H1 (cell line): ENCODE results near the gene RAD51D. TPM values are rescaled to one million over a fixed set of nuclear protein-coding genes. Genes with fewer than 3 reads are reported as not detected.

Experiments used
- CTCF ChIA-PET: fragments of 300-600 bp; sonication (Branson Sonifier 250); formaldehyde crosslinking; loops from one replicate; lab custom pipeline; 2021; ENCODE audit not compliant: partially characterized antibody; lab: Charles Lee
- POLR2A ChIA-PET: fragments of 300-600 bp; sonication (Branson Sonifier 250); formaldehyde crosslinking; loops from one replicate; lab custom pipeline; 2021; ENCODE audit warnings: inconsistent platforms; ENCODE audit not compliant: partially characterized antibody; lab: Charles Lee
- DNase-seq, 2 experiments: peaks; one replicate each; pipeline versions ENCODE4 v3.0.0 to v3.0.0-alpha.2; 2010 to 2022; ENCODE audit warnings: low spot score in 2 of 2, low read depth in 1 of 2, mixed read lengths in 1 of 2
- FAIRE-seq: peaks from 2 replicates; lab custom pipeline; 2011; peaks lifted over from hg19 to GRCh38; lab: Jason Lieb, UNC
- H2AFZ ChIP-seq: 2 replicates; pipeline ENCODE4 v1.8.1; 2012; ENCODE audit warnings: low read length, inconsistent platforms
- H2AK5ac ChIP-seq: 2 replicates; pipeline ENCODE4 v1.6.1; 2013; ENCODE audit warnings: low read depth, low read length
- H2BK120ac ChIP-seq: replicated peaks from 2 replicates; pipeline ENCODE3; 2013; ENCODE audit warnings: low read depth, low read length, inconsistent platforms
- H2BK12ac ChIP-seq: 2 replicates; pipeline ENCODE4 v1.6.1; 2013; ENCODE audit warnings: low read depth, low read length
- H2BK15ac ChIP-seq: 2 replicates; pipeline ENCODE4 v1.6.1; 2013; ENCODE audit warnings: low read length
- H2BK20ac ChIP-seq: 2 replicates; pipeline ENCODE4 v1.6.1; 2013; ENCODE audit warnings: low read length
- H2BK5ac ChIP-seq: 2 replicates; pipeline ENCODE4 v1.6.1; 2013; ENCODE audit warnings: low read depth, low read length
- H3K14ac ChIP-seq: 2 replicates; pipeline ENCODE4 v1.6.1; 2013; ENCODE audit warnings: inconsistent platforms; ENCODE audit not compliant: insufficient read length
- H3K18ac ChIP-seq: 2 replicates; pipeline ENCODE4 v1.6.1; 2013; ENCODE audit warnings: low read length; ENCODE audit errors: extremely low read depth
- H3K23ac ChIP-seq: 2 replicates; pipeline ENCODE4 v1.6.1; 2013; ENCODE audit warnings: inconsistent platforms; ENCODE audit not compliant: insufficient read length
- H3K23me2 ChIP-seq: 2 replicates; pipeline ENCODE4 v1.6.1; 2013; ENCODE audit warnings: low read depth, low read length
- H3K27ac ChIP-seq: 2 replicates; pipeline ENCODE4 v1.6.1; 2011; ENCODE audit warnings: low read depth, low read length, inconsistent platforms
- H3K27me3 ChIP-seq, 4 experiments: replicated peaks in 1 of 4; 1 replicate in 1 of 4; 2 replicates in 3 of 4; pipeline versions ENCODE4 v1.6.1 to v1.8.1; 2011 to 2013; ENCODE audit warnings: low read length in 3 of 4, mild to moderate bottlenecking in 3 of 4, inconsistent platforms in 2 of 4, mixed read lengths in 2 of 4, moderate library complexity in 1 of 4; ENCODE audit not compliant: control insufficient read depth in 3 of 4, insufficient read depth in 3 of 4; ENCODE audit errors: extremely low read depth in 1 of 4
- H3K36me3 ChIP-seq, 4 experiments: 2 replicates each; pipeline versions ENCODE4 v1.6.1 to v1.8.1; 2011 to 2013; ENCODE audit warnings: mild to moderate bottlenecking in 4 of 4, low read length in 3 of 4, moderate library complexity in 2 of 4, control low read depth in 1 of 4, inconsistent platforms in 1 of 4; ENCODE audit not compliant: insufficient read depth in 4 of 4, control insufficient read depth in 2 of 4
- H3K4ac ChIP-seq: replicated peaks from 2 replicates; pipeline ENCODE3; 2013; ENCODE audit warnings: low read length, low read depth, mixed read lengths, inconsistent platforms; ENCODE audit not compliant: insufficient read length
- H3K4me1 ChIP-seq, 4 experiments: replicated peaks in 1 of 4; 1 replicate in 1 of 4; 2 replicates in 3 of 4; pipeline versions ENCODE4 v1.6.1 to v1.8.1; 2011 to 2013; ENCODE audit warnings: low read length in 3 of 4, inconsistent platforms in 2 of 4, mixed read lengths in 1 of 4; ENCODE audit not compliant: insufficient read depth in 4 of 4, control insufficient read depth in 3 of 4
- H3K4me2 ChIP-seq, 2 experiments: 2 replicates each; pipeline versions ENCODE4 v1.6.1 to v1.8.1; 2011 to 2013; ENCODE audit warnings: low read depth in 2 of 2, low read length in 2 of 2, control low read depth in 1 of 2, inconsistent platforms in 1 of 2, mild to moderate bottlenecking in 1 of 2; ENCODE audit not compliant: insufficient read depth in 1 of 2
- H3K4me3 ChIP-seq, 4 experiments: fragments of 200-600, 300-600 bp in 1 of 4; sonication (generic), shearing (Covaris generic), sonication (Bioruptor Twin) in 1 of 4; 2 replicates each; pipeline versions ENCODE4 v1.5.1 to v1.8.1; 2011 to 2016; ENCODE audit warnings: low read length in 4 of 4, low read depth in 3 of 4, control low read depth in 2 of 4, inconsistent platforms in 2 of 4, mild to moderate bottlenecking in 2 of 4, mixed read lengths in 1 of 4, moderate library complexity in 1 of 4; ENCODE audit not compliant: insufficient read depth in 2 of 4; ENCODE audit errors: extremely low read depth in 1 of 4
- H3K56ac ChIP-seq: replicated peaks from 2 replicates; pipeline ENCODE3; 2013; ENCODE audit warnings: low read depth, mild to moderate bottlenecking, mixed read lengths, low read length, inconsistent platforms; ENCODE audit not compliant: insufficient read length
- H3K79me1 ChIP-seq: 2 replicates; pipeline ENCODE4 v1.6.1; 2013; ENCODE audit warnings: low read depth, low read length, control low read depth
- H3K79me2 ChIP-seq, 2 experiments: 2 replicates each; pipeline versions ENCODE4 v1.6.1 to v1.8.1; 2012 to 2013; ENCODE audit warnings: low read length in 2 of 2, mild to moderate bottlenecking in 2 of 2, inconsistent platforms in 1 of 2; ENCODE audit not compliant: insufficient read depth in 2 of 2, control insufficient read depth in 1 of 2
- H3K9ac ChIP-seq, 4 experiments: replicated peaks in 1 of 4; 1 replicate in 1 of 4; 2 replicates in 3 of 4; pipeline versions ENCODE4 v1.6.1 to v1.8.1; 2011 to 2013; ENCODE audit warnings: low read depth in 3 of 4, low read length in 3 of 4, control low read depth in 2 of 4, mild to moderate bottlenecking in 2 of 4, moderate library complexity in 2 of 4, inconsistent platforms in 1 of 4; ENCODE audit errors: extremely low read depth in 1 of 4
- H3K9me3 ChIP-seq, 2 experiments: 2 replicates each; pipeline versions ENCODE4 v1.6.1 to v1.8.1; 2012 to 2013; ENCODE audit warnings: mild to moderate bottlenecking in 2 of 2, moderate library complexity in 2 of 2, control low read depth in 1 of 2, inconsistent platforms in 1 of 2, low read depth in 1 of 2, low read length in 1 of 2, mixed read lengths in 1 of 2; ENCODE audit not compliant: insufficient read depth in 2 of 2
- H4K20me1 ChIP-seq, 2 experiments: replicated peaks in 1 of 2; 2 replicates each; pipeline versions ENCODE3 to v1.8.1; 2011 to 2013; ENCODE audit warnings: inconsistent platforms in 2 of 2, low read length in 2 of 2, mild to moderate bottlenecking in 1 of 2; ENCODE audit not compliant: insufficient read depth in 2 of 2, control insufficient read depth in 1 of 2
- H4K5ac ChIP-seq: 2 replicates; pipeline ENCODE4 v1.6.1; 2013; ENCODE audit warnings: low read length, low read depth, mixed read lengths, inconsistent platforms; ENCODE audit not compliant: insufficient read length
- H4K8ac ChIP-seq: 2 replicates; pipeline ENCODE4 v1.8.0; 2013; ENCODE audit warnings: mild to moderate bottlenecking, moderate library complexity, low read length, inconsistent platforms; ENCODE audit not compliant: insufficient read depth; ENCODE audit errors: extremely low read depth
- H4K91ac ChIP-seq: replicated peaks from 2 replicates; pipeline ENCODE3; 2013; ENCODE audit warnings: low read length, mixed read lengths, inconsistent platforms; ENCODE audit not compliant: insufficient read length
- BRCA1 ChIP-seq: IDR thresholded peaks from 2 replicates; pipeline ENCODE4 v1.6.1; 2012; ENCODE audit warnings: low read depth, low read length, improper control_type of control experiment
- POLR2AphosphoS5 ChIP-seq: IDR thresholded peaks from 2 replicates; pipeline ENCODE4 v1.6.1; 2011; ENCODE audit warnings: low read depth, low read length
- RFX5 ChIP-seq: IDR thresholded peaks from 2 replicates; pipeline ENCODE4 v1.6.1; 2011; ENCODE audit warnings: low read depth, low read length, improper control_type of control experiment, borderline replicate concordance
- YY1 ChIP-seq: IDR thresholded peaks from 2 replicates; pipeline ENCODE4 v1.6.1; 2011; ENCODE audit warnings: low read depth, mild to moderate bottlenecking, low read length
- WGBS, 2 experiments: shearing (Covaris generic) in 1 of 2; methylation state at CpG; one replicate each; pipeline versions ENCODE4 v1.1.6 to v1.1.7; 2013 to 2015; ENCODE audit warnings: low lambda C conversion rate in 2 of 2, mixed read lengths in 2 of 2, inconsistent platforms in 1 of 2, low coverage in 1 of 2, missing lambda C conversion rate in 1 of 2; ENCODE audit not compliant: insufficient replicate concordance in 2 of 2, insufficient coverage in 1 of 2, insufficient read length in 1 of 2; ENCODE audit errors: extremely low coverage in 1 of 2, missing lambda C conversion rate in 1 of 2; 5-methylcytosine and 5-hydroxymethylcytosine counted together
- polyA plus RNA-seq, 7 experiments: library from polyadenylated mRNA; depleted of rRNA in 3 of 7; stranded (reverse) in 5 of 7; unstranded in 2 of 7; fragments of >200 nt in 5 of 7; fragments of 200-250 nt in 2 of 7; gene quantifications; 1 replicate in 5 of 7; 2 replicates in 1 of 7; 4 replicates in 1 of 7; pipeline versions ENCODE4 v1.2.1 to v1.2.3, GENCODE V29; 2011 to 2013; ENCODE audit warnings: missing spikeins in 2 of 7, mixed read lengths in 2 of 7
- total RNA-seq: library from RNA; stranded (reverse); fragmentation: NEBNext Ultra II Directional; extraction: Animal tissue kit (Norgen Biotek cat#: 25700); gene quantifications from 2 replicates; pipeline ENCODE4 v1.2.1, GENCODE V29; 2021

The RAD51D gene
- total and polyA plus RNA-seq, 2 of the 8 experiments (the other 6 are each of a cell fraction or from before 2014, with no cell fraction given): 10.2 to 12.9 TPM

DNA sequence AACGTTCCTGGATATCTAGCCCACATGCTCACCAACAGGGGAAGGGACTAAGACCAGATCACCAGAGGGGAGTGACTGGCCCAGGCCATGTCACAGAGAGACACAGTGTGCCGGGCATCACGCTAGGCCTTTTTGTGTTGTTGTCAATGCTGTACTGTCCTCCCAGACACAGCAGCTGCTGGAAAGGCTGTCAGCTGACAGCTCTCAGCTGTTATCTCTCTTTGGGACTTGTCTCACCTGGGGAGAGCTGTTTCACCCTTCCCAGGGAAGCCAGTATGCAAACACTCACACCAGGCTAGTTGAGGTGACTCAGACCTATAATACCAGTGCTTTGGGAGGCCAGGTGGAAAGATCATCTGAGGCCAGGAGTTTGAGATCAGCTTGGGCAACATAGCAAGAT, 47.4 kb upstream of the RAD51D start:
- Histone ChIP-seq H2BK20ac (no peak overlapping the region), H4K8ac (no peak overlapping the region), H4K91ac (no peak overlapping the region), H2AK5ac (no peak overlapping the region), H3K4ac (no peak overlapping the region), H3K4me2 (no peak overlapping the region), H2AFZ (no peak overlapping the region), H3K27ac (no peak overlapping the region), H3K23me2 (no peaks in the 10 kb centered on the region; the same call in 1 of the 2 replicates), H3K14ac (no peak overlapping the region), H3K9me3 (no peaks in the 10 kb centered on the region), H3K23ac (no peak overlapping the region), H3K4me1 (no peaks in the 10 kb centered on the region; a peak in 1 of 7 replicates), H3K4me3 (no peak overlapping the region), H3K79me1 (no peaks in the 10 kb centered on the region; the same call in 1 of the 2 replicates), H3K27me3 (no peaks in the 10 kb centered on the region), H2BK5ac (no peak overlapping the region), H2BK120ac (no peak overlapping the region), H3K56ac (no peak overlapping the region), H2BK12ac (no peak overlapping the region), H4K5ac (no peak overlapping the region), H4K20me1 (peaks cover 0 to 1% of the 10 kb centered on the region in 2 experiments), H2BK15ac (no peak overlapping the region), H3K79me2 (no peaks in the 10 kb centered on the region), H3K36me3 (no peaks in the 10 kb centered on the region), H3K9ac (no peak overlapping the region; a peak in 1 of 7 replicates), H3K18ac (no peak overlapping the region)
- FAIRE-seq: no peak
- no peak for DNase-seq
- TF ChIP-seq YY1 (no peak), POLR2AphosphoS5 (no peak), RFX5 (no peak), BRCA1 (no peak)
- ChIA-PET POLR2A (no interaction called here), CTCF (interaction anchor here (0.6 to 2.5 kb wide), 8 partner anchors 8 to 367 kb away, joined by 3 to 9 read pairs (median 3); no protein-coding TSS in a partner anchor)
- WGBS, 2 experiments: 54% methylated on average over 3 of the region's 3 CpGs; no CpG with 5 or more reads in 1 of the 2 experiments
